IPS-11a (cell line): Measurements from ENCODE around the gene AACS.
"Not testable (repeated sequence)": the region's sequence is repeated elsewhere in the genome, so short reads cannot be mapped to it uniquely, and the experiment has no call there.

ENCODE experiments used
- H3K4me3 ChIP-seq: one replicate; pipeline ENCODE4 v1.5.1; 2013; ENCODE audit warnings: low read depth, low read length, control low read depth

AACS gene, protein sequence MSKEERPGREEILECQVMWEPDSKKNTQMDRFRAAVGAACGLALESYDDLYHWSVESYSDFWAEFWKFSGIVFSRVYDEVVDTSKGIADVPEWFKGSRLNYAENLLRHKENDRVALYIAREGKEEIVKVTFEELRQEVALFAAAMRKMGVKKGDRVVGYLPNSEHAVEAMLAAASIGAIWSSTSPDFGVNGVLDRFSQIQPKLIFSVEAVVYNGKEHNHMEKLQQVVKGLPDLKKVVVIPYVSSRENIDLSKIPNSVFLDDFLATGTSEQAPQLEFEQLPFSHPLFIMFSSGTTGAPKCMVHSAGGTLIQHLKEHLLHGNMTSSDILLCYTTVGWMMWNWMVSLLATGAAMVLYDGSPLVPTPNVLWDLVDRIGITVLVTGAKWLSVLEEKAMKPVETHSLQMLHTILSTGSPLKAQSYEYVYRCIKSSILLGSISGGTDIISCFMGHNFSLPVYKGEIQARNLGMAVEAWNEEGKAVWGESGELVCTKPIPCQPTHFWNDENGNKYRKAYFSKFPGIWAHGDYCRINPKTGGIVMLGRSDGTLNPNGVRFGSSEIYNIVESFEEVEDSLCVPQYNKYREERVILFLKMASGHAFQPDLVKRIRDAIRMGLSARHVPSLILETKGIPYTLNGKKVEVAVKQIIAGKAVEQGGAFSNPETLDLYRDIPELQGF

DNA sequence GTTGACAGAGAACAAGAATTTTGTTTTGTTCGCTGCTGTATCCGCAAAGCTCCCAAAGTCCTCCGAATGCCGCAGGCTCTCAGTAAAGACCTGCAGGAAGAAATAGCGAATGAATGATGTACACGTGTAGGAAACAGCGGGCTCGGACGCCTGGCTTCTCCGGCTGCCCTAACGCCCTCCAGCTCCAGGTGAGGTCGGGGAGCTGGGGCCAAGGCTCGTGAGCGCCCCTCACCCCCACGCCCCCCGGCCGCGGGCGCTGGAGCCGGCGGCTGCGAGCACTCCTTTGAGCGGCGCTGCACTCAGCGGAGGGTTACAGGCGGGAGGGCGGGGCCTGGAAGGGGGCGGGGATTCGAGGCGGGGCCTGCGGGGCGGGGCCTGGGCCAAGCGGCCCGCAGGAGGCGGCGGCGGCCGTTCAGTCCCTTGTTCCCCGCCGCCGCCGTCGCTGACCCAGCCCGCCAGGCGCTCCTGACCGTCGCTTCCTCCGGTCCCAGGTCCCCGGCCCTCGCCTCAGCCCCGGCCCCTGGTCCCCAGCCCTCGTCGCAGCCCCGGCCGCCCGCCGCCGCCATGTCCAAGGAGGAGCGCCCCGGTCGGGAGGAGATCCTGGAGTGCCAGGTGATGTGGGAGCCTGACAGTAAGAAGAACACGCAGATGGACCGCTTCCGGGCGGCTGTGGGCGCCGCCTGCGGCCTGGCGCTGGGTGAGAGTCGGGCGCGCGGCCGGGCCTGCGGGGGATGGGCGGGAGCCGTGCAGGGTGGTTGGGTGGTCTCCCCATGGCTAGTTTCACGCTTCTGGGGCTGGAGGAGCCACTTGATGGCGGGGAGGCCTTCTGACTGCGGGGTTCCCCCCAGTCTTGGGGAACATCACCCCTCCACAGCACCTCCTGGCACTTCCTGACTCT, at the start of gene AACS:
Gene AACS, plus strand, starts transcription at position 415 of the 898 bp plus-strand sequence. Its CDS starts 150 bp downstream, at position 565.
- peak within 1 kb of the TSS; percentile 79 for H3K4me3 ChIP-seq

DNA sequence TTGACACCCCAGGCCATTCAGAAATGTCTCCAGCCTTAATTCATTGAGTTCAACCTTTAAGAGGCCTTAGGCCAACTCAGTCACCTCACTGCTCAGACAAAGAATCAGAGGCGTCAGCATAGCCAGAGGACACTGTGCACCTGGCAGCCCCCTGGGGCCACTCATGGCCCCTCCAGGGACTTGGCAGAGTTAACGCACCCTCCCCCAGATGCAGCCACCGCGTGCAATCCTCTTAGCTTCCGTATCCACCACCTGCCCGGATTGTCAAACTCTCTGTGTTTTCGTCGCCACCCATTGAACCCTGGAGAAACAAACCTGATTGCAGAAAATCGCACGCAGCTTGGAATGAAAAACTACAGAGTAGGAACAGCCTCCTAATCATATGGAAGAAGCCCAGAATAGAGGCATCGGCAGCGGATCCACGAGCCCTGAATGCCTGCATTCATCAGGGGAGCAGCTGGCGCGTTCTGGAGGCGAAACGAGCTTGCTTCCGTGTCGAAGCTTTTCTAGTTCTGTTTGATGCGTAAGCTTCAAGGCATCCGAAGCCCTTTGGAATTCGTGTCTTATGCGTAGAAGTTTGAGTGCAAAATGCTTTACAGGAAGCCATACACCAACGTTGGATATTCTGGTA, 49.4 kb upstream of the AACS start:
- H3K4me3 ChIP-seq = no peak overlapping the region

DNA sequence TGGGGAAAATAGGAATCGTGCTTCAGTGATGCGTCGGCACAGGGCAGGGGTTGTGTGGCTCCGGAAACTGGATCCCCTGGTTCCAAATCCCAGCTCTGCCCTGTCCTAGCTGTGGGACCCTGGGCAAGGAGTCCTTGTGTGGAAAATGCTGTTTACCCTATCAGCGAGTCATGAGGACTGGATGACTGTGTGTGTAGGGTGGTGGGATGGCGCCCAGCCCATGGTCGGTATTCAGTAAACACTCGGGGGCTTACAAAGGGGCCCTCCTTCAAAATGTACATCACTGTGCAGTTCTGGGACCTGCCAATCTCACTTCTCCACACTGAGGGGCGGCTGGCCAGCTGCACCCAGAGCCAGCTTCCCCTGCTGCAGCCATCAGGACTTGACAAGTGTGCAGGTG, 47.4 kb upstream of the AACS start:
- H3K4me3 ChIP-seq = no peak overlapping the region

DNA sequence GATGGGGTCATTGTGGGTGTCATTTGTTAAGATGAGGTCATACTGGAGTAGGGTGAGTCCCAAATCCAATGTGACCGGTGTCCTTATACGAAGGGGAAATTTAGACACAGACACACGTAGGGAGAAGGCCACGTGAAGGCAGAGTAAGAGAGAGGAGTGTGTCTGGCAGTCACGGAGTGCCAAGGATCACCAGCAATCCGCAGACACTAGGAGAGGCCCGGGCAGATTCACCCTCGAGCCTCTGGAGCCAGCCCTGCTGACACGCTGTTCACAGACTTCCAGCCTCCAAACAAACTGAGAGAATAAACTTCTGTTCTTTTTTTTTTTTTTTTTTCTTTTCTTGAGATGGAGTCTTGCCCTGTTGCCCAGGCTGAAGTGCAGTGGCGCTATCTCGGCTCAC, 46.9 kb upstream of the AACS start:
- H3K4me3 ChIP-seq = no peak overlapping the region

DNA sequence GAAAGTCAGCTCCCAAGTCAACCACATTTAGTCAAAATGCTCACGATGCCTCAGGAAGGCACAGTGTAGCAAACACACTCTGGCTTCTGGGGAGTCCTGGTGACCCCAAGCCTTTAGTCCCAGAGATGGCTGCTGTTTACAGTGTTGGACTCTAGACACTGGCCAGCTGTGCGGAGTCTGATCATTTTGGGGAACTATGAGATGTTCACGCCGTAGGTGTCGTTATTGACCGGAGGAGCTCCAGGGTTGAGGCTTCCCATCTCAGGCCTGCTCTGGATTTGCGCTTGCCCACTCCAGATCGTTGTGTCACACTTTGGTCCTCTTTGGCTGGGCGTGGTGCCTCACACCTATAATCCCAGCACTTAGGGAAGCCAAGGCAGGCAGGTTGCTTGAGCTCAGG, 44.1 kb upstream of the AACS start:
- H3K4me3 ChIP-seq = no peak overlapping the region

DNA sequence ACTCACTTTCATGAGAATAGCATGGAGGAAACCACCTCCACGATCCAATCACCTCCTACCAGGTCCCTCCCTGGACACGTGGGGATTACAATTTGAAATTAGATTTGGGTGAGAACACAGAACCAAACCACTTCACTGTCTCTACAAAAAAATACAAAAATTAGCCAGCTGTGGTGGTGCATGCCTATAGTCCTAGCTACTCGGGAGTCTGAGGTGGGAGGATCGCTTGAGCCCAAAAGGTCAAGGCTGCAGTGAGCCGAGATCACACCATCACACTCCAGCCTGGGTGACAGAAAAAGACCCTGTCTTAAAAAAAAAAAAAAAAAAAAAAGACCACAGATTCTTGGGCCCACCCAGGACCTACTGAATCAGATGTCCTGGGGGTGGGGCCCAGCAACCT, 43.5 kb upstream of the AACS start:
- no peak overlapping the region for H3K4me3 ChIP-seq

DNA sequence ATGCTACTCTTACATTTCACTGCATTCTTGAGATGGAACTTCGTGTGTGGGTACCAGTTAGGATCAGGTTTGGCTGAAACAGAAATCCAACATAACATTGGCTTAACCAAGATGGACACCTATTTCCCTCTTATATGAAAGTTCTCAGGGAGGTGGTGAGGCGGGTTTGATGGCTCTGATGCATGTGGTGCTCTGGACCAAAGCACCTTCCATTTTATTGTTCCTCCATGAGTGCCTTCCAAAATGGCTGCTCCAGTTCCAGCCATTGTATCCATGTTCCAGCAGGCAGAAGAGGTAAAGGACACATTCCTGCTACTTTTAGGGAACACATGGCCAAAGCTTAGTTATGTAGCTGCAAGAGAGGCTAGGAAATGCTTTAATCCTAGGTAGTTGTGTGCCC, 42.2 kb upstream of the AACS start:
- no peak overlapping the region for H3K4me3 ChIP-seq

DNA sequence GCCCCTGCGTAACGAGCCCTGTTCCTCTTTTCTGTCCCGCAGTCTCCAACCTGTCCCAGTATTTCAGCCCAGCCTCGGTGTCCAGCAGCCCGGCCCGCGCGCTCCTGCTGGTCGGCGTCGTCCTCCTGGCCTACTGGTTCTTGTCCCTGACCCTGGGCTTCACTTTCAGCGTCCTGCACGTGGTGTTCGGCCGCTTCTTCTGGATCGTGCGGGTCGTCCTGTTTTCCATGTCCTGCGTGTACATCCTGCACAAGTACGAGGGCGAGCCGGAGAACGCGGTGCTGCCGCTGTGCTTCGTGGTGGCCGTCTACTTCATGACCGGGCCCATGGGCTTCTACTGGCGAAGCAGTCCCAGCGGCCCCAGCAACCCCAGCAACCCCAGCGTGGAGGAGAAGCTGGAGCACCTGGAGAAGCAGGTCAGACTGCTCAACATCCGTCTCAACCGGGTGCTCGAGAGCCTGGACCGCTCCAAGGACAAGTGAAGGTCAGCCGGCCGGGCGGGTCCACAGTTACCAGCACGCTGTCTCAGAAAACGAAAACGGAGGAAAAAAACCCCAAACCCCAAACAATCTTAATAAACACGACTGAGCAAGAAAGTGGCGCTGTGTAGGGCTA, 40.2 kb upstream of the AACS start:
- H3K4me3 ChIP-seq = no peak overlapping the region

DNA sequence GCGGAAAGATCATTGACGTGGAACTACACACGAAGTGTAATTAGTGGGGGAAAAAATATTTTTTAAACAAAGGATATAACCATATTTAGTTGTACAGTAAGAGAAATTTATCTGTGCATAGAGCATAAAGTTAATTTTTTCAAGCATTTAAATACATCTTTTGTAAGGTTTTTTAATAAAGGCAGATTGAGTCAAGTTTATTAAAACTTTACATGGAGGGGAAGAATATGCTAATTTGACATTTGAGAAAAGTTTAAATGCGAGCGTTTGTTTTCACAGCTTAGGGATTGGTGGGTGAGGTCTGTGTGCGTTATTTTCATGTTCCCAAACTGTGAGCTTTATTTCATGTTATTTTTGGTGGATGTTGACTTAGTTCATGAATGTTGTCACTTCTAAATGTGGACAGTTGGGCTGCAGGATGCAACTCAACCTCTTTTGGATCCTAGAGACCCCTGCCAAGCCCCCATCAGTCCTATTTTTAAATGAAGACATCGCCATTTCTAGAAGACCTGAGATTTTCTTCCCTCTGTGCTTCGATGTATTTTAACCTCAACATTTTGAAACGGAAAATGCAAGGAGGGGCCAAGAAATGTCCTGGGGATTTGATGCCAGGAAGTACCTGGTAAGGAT, 39.5 kb upstream of the AACS start:
- H3K4me3 ChIP-seq = no peak overlapping the region

DNA sequence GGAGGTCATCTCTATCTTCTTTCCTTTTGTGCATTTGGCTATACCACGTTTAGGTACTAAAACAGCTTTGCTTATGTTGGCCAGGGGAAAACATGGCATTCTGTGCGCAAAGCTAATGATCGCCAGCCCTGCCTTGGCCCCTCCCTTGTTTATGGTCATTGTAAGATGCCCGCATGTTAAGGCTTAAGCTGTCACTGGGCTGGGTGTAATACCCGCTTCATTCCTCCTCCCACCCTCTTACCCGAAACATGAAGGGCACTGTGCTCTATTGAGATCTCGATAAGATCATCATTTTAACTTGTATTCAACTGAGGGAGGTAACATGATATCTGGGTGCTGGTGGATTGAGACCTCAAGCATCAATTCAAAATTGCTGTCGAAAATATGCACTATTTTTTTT, 37.1 kb upstream of the AACS start:
- no peak overlapping the region for H3K4me3 ChIP-seq

DNA sequence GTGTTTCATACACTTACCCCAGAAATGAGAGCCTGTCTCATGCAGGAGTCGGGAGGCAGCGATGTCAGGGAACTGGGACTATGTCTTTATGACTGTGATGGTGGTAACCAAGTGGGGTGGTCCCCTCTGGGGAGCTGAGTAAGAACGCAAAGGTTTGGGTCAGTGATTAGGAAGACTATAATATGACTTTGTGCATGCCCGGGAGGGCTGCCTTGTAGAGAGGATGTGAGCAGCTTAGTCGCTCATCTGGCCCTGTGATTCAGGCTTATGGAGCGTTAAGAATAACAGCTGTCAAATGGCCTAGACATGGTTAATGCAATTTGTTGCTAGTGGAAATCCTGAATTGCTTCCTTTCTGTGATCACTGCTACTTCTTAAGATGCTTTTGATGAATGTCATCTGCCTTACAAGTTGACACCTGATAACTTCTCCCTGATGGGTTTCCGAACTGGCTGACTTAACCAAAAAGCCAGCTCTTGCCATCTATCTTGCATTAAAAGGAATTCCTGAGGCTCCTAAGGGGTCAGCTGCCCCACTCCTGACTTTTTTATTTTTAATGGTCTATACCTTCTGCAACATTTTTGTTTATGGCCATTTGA, 35.4 kb upstream of the AACS start:
- H3K4me3 ChIP-seq = no peak overlapping the region

DNA sequence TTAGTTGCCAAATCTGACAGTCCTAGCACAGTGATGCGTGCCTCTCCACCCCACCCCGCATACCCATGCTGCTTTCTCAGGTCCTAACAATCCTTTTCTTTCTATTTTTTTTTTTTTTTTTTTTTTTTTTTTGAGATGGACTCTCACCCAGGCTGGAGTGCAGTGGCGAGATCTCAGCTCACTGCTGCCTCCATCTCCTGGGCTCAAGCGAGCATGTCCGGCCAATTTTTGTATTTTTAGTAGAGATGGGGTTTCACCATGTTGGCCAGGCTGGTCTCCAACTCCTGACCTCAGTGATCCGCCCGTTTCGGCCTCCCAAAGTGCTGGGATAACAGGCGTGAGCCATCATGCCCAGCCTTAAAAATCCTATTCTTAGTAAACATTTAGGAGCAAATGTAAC, 33.8 kb upstream of the AACS start:
- not testable (repeated sequence) for H3K4me3 ChIP-seq

DNA sequence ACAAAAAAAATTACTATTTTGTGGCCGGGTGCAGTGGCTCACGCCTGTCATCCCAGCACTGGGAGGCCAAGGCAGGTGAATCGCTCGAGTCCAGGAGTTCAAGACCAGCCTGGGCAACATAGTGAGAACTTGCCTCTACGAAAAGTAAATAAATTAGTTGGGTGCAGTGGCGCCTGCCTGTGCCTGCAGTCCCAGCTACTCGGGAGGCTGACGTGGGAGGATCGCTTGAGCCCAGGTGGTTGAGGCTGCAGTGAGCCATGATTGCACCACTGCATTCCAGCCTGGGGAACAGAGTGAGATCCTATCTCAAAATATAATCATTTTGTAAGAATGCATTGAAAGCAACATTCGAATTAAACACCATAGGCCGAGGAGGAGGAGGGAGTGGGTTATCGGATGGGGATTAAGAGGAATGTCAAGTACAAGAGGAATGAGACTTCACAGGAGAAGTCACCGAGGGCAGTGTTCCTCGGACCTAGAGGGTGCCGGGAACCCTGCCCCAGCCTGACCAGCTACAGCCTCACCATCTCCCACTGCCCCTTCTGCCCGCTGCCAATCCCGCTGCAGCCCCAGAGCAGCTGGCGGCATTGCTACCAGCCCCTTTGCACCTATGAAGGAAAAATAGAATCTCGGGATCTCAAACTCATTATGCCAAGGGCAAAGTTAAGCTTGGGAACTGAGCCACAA, 32.6 kb upstream of the AACS start:
- no peak overlapping the region for H3K4me3 ChIP-seq

DNA sequence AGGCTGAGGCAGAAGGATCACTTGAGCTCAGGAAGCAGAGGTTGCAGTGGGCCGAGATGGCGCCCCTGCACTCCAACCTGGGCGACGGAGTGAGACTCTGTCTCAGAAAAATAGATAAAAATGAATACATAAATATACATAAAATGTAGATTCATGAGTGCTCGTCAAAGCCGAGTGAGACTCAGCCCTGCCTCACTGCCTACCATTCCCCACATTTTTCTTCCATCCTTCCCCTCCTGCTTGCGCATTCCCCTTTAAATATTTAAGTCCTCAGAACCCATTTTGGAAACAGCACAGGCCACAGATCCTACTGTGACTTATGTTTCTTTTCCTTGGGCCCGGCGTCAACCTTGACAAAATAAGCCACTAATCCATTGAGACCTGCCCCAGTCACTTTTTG, 31.9 kb upstream of the AACS start:
- H3K4me3 ChIP-seq = no peak overlapping the region

DNA sequence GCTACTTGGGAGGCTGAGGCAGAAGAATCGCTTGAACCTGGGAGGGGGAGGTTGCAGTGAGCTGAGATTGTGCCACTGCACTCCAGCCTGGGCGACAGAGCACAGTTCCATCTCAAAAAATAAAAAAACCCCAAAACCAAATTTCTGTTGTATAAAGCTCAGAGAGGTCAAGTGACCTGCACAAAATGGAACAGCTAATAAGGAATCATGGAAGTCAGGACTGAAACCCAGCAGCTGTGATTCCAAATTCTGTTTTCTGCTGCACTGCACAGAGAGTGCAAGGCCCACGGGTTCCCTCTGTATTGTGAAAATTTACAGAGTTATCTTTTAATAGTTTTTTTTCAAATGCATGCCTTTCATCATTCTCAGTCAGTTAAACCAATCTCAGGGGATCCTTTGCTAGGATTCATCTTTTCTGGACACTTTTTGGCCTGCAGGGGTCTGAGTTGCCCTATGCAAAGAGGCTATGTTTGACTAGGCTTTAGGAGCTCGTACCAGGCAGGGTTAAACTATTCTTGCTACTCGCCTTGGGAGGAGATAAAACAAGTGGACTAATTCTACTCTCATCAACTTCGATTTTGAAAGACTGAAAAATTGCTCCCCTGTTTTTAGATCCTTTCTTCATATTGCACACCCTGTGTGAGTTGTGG, 26.1 kb upstream of the AACS start:
- no peak overlapping the region for H3K4me3 ChIP-seq

DNA sequence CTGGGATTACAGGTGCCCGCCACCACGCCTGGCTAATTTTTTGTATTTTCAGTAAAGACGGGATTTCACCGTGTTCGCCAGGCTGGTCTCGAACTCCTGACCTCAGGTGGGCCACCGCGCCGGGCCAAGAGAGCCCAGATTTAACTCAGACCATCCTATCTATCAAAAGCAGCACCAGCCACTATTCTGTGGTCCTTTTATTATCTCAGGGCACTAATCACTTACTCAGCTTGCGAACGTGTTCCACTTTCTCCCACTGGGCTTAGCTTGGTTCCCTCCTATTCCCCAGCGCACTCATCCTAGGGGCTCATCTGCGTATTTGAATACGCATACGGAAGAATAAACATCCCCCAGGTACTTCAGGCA, 16.2 kb upstream of the AACS start:
- peak overlapping the region; percentile 44 for H3K4me3 ChIP-seq

DNA sequence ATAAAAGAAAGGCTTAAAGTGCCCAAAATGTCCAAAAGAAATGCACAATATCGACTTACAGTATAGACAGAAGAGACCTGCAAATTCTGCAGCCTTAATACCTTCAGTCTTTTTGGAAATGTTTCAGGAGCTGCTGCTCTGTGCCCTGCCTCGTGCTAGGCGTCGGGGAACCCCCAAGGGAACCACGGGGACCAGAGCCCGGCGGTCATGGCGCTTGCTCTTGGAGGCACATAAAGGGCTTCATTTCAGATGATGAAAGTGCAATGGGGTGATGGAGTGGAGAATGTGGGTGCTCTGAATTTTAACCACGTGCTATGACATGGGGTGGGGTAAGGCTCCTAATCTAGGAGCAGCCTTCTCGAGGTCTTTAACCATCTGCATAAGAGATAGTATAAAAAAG, 14.8 kb upstream of the AACS start:
- no peak overlapping the region for H3K4me3 ChIP-seq

DNA sequence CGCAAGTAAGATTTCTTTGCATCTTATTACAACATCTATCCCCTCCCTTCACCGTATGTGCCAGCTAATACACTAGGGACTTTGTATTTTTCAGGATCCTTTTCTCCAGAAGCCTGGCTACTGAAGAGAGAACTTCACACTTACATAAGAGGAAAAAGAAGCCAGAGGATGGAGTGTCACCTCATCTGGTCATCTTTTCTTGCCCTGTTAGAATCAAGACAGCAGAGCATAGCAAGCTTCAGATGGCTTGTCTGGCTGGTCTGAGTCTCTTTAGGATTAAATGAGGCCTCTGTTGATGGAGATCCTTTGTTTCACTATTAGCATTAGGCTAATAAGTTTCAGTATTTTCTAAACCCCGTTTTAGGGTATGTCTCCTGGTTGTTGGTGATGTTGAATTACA, 14.4 kb upstream of the AACS start:
- H3K4me3 ChIP-seq = no peak overlapping the region

DNA sequence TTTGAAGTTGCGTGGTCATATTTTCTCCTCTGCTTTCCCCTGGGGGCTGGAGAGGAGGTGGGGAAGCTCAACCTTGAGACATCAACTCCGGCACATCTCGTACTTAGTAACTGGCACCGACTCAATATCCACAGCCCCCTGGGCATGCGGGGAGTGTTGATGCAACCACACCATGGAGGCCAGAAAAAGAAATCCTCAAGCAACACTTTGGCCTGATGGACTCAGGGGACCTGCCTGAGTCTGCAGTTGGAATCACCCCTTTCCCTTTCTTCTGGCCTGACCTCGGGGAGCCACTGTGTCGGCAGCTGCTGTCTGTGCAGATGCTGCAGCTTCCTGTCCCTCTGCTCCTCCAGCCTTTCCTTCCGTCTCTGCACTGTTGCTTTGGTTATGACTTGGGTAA, 11.4 kb upstream of the AACS start:
- no peak overlapping the region for H3K4me3 ChIP-seq
